Spleen (tissue), 11 donors: Measurements from ENCODE around the gene CGB1. TPM values are rescaled to one million over a fixed set of nuclear protein-coding genes. Genes with fewer than 3 reads are reported as not detected.

Source experiments
- DNase-seq: peaks from one replicate; pipeline ENCODE4 v3.0.0-alpha.2; 2020
- H3K27ac ChIP-seq, 8 donors: fragments of 200-600 bp; sonication (generic) in 7 of 8; 1 replicate in 4 of 8; 2 replicates in 4 of 8; pipeline versions ENCODE4 v1.5.0 to v1.8.0; 2016 to 2021; ENCODE audit warnings: inconsistent platforms in 4 of 8, mild to moderate bottlenecking in 4 of 8, moderate library complexity in 1 of 8
- H3K27me3 ChIP-seq, 7 donors: fragments of 200-600 bp; sonication (generic) in 6 of 7; replicated peaks in 1 of 7; 1 replicate in 4 of 7; 2 replicates in 3 of 7; pipeline versions ENCODE4 v1.5.0 to v1.8.0; 2016 to 2021; ENCODE audit warnings: inconsistent platforms in 3 of 7, mild to moderate bottlenecking in 1 of 7
- H3K36me3 ChIP-seq, 6 donors: fragments of 200-600 bp; sonication (generic) in 5 of 6; 1 replicate in 4 of 6; 2 replicates in 2 of 6; pipeline versions ENCODE4 v1.5.0 to v1.8.0; 2016 to 2021; ENCODE audit warnings: inconsistent platforms in 2 of 6
- H3K4me1 ChIP-seq, 6 donors: fragments of 200-600 bp; sonication (generic) in 5 of 6; 1 replicate in 3 of 6; 2 replicates in 3 of 6; pipeline versions ENCODE4 v1.5.0 to v1.8.0; 2016 to 2021; ENCODE audit warnings: inconsistent platforms in 3 of 6
- H3K4me3 ChIP-seq, 8 donors: fragments of 200-600 bp; sonication (generic) in 7 of 8; 1 replicate in 4 of 8; 2 replicates in 4 of 8; pipeline versions ENCODE4 v1.5.0 to v1.8.0; 2016 to 2021; ENCODE audit warnings: inconsistent platforms in 4 of 8, mild to moderate bottlenecking in 4 of 8, moderate library complexity in 2 of 8
- H3K9me3 ChIP-seq, 8 donors: fragments of 200-600 bp; sonication (generic) in 7 of 8; 1 replicate in 4 of 8; 2 replicates in 4 of 8; pipeline versions ENCODE4 v1.5.0 to v1.8.0; 2016 to 2021; ENCODE audit warnings: inconsistent platforms in 4 of 8
- POLR2A ChIP-seq, 3 donors: fragments of 450-650 bp; IDR thresholded peaks; one replicate each; pipeline ENCODE4 v1.5.1; 2017; ENCODE audit warnings: antibody characterized with exemption in 3 of 3, mild to moderate bottlenecking in 1 of 3
- POLR2AphosphoS5 ChIP-seq, 3 donors: sonication (generic); formaldehyde crosslinking; IDR thresholded peaks; one replicate each; pipeline ENCODE4 v1.5.1; 2017; ENCODE audit warnings: antibody characterized with exemption in 3 of 3
- WGBS, 5 donors: extraction: QIAGEN DNeasy Blood & Tissue Kit in 3 of 5; methylation state at CpG; one replicate each; pipeline versions ENCODE4 v1.1.5 to v1.1.7; 2013 to 2018; 5-methylcytosine and 5-hydroxymethylcytosine counted together
- intact Hi-C: fragments of 100-400 bp; cut with DNase I; formaldehyde crosslinking; loops from one replicate; pipeline ENCODE4 v1.15.0; 2023; ENCODE audit warnings: low total_unique reads
- polyA plus RNA-seq, 3 donors: library from polyadenylated mRNA; stranded (reverse); fragments of 200-250 nt; gene quantifications; one replicate each; pipeline ENCODE4 v1.2.1, GENCODE V29; 2013
- total RNA-seq, 7 donors: library from RNA; depleted of rRNA in 3 of 7; stranded (reverse); fragments of >200 nt in 3 of 7; fragmentation: NEBNext Ultra II Directional in 4 of 7; extraction: Animal tissue kit (Norgen Biotek cat#: 25700) in 4 of 7; gene quantifications; one replicate each; pipeline versions ENCODE4 v1.1.0 to v1.2.1, GENCODE V29; 2016 to 2021
- TF ChIP-seq, protein P1 (sequence below), 11 experiments: fragments of 200-600 bp in 7 of 11; fragments of 450-650 bp in 4 of 11; sonication (generic) in 4 of 11; IDR thresholded peaks in 8 of 11; conservative IDR thresholded peaks in 3 of 11; 1 replicate in 7 of 11; 2 replicates in 4 of 11; pipeline versions ENCODE4 v1.4.0 to v1.8.0; 2016 to 2021; ENCODE audit warnings: antibody characterized with exemption in 11 of 11, inconsistent platforms in 4 of 11, mild to moderate bottlenecking in 1 of 11
- donor health status: healthy with polysubstance abuse.
- donor health status: DM: no; HTN: no; CAD: no; lungs with moderate emphysema.
- donor health status: DM: no; HTN: no; CAD: no.
- donor health status: Bipolar disorder and iron deficiency.
- donor health status: healthy.
- donor health status: DM: no; HTN: no; CAD: no.
- donor health status: DM: yes; HTN: yes; CAD: no.

Gene CGB1
- total and polyA plus RNA-seq, 10 donors, result 0.35 TPM; not detected in 9

DNA sequence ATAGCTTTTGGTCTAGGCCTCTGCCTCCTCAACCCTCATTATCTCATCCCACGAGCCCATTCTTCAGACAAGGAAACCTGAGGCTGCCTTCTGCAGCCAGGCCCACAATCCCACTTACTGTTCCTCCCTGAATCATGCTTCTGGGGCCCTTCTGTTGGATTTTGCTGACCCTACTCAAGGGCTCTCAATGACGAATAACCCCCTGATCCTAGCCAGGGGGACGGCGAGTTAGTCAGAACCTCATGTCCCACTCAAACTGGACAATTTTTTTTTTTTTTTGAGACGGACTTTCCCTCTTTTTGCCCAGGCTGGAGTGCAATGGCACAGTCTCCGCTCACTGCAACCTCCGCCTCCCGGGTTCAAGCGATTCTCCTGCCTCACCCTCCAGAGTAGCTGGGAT is 14.6 kb downstream of the CGB1 start:
- Histone ChIP-seq H3K27me3 (peaks cover 0 to 34% (median 7%) of the 10 kb centered on the region in 7 donors), H3K4me3 (no peak overlapping the region), H3K36me3 (no peaks in the 10 kb centered on the region), H3K4me1 (peaks cover 4 to 32% (median 25%) of the 10 kb centered on the region in 6 donors), H3K9me3 (no peaks in the 10 kb centered on the region), H3K27ac (no peak overlapping the region)
- no peak for DNase-seq
- intact Hi-C loops, result no loop called here
- TF ChIP-seq POLR2AphosphoS5 (IDR thresholded peaks at IDR 0.05), result no peak
- no peak for TF ChIP-seq POLR2A (IDR thresholded peaks at IDR 0.05)
- TF ChIP-seq, protein P1, sequence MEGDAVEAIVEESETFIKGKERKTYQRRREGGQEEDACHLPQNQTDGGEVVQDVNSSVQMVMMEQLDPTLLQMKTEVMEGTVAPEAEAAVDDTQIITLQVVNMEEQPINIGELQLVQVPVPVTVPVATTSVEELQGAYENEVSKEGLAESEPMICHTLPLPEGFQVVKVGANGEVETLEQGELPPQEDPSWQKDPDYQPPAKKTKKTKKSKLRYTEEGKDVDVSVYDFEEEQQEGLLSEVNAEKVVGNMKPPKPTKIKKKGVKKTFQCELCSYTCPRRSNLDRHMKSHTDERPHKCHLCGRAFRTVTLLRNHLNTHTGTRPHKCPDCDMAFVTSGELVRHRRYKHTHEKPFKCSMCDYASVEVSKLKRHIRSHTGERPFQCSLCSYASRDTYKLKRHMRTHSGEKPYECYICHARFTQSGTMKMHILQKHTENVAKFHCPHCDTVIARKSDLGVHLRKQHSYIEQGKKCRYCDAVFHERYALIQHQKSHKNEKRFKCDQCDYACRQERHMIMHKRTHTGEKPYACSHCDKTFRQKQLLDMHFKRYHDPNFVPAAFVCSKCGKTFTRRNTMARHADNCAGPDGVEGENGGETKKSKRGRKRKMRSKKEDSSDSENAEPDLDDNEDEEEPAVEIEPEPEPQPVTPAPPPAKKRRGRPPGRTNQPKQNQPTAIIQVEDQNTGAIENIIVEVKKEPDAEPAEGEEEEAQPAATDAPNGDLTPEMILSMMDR (IDR thresholded peaks at IDR 0.05 in 8 of 11, conservative IDR thresholded peaks at IDR 0.05 in 3 of 11), result no peak
- 88 to 90% (median 89%) methylated on average over 9 of the region's 9 CpGs for WGBS, 5 donors

DNA sequence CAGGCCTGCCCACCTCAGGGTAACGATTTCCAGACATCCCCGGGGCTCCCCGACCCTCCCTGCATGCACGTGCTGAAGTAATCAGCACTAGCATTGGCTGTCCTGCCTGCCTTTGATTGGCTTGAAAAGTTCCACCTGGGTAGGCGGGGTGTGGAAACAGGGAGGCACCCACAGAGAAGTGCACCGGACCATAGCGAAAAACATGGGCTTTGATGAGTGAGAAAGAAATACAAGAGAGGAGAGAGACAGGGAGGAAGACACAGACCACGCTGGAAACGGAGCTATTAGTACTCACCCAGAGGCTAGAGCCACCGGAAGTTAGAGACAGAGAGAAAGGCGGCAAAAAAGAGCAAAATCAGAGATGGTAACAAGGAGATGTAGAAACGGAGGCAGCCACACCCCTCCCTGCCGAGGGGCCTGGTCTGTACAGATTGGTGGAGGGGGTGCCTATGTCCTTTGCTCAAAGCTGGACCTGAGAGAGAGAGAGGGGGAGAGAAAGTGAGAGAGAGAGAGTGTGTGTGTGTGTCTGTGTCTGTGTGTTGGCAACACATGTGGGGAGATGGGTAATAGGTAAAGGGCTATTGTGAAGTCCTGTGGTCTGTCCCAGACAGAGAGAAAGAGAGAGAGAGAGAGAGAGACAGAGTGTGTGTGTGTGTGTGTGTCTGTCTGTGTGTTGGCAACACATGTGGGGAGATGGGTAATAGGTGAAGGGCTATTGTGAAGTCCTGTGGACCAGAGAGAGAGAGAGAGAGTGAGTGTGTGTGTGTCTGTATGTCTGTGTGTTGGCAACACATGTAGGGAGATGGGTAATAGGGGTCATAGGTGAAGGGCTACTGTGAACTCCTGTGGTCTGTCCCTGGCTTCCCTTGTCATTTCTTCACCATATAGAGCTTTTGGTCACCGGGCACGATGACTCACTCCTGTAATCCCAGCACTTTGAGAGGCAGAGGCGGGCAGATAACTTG is 15.5 kb downstream of the CGB1 start:
- intact Hi-C loops, result no loop called here
- 35 to 45% (median 40%) methylated on average over 16 of the region's 16 CpGs for WGBS, 5 donors
- no peak for DNase-seq
- no peak overlapping the region for H3K27ac ChIP-seq
- no peaks in the 10 kb centered on the region for H3K9me3 ChIP-seq
- peaks cover 0 to 3% (median 1%) of the 10 kb centered on the region in 6 donors for H3K36me3 ChIP-seq
- no peak overlapping the region for H3K4me3 ChIP-seq
- peaks cover 0 to 34% (median 7%) of the 10 kb centered on the region in 7 donors for H3K27me3 ChIP-seq
- peaks cover 4 to 32% (median 25%) of the 10 kb centered on the region in 6 donors for H3K4me1 ChIP-seq
- TF ChIP-seq POLR2AphosphoS5 (IDR thresholded peaks at IDR 0.05) (no peak), POLR2A (IDR thresholded peaks at IDR 0.05) (no peak)
- TF ChIP-seq, protein P1 (IDR thresholded peaks at IDR 0.05 in 8 of 11, conservative IDR thresholded peaks at IDR 0.05 in 3 of 11), result no peak

DNA sequence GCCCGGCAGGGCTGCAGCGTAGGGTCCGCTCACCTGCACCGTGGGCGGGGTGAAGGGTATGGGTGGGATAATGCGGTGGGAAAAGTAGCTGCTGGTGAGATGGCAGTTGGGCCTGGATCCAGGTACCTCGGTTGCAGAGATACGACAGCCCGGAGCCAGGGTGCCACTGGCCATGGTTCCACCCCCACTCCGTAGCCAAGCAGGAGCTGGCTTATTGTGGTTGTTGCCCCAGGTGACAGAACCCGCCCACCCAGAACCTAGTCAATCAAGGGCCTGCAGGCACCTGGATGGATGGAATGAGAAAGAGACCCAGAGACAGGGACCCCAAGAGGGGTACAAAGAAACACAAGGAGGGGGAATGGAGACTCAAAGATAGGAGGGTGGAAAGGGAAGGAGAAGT is 16.4 kb downstream of the CGB1 start:
- Histone ChIP-seq H3K4me3 (no peak overlapping the region), H3K27me3 (peaks cover 0 to 34% (median 7%) of the 10 kb centered on the region in 7 donors), H3K9me3 (no peaks in the 10 kb centered on the region), H3K27ac (no peak overlapping the region), H3K4me1 (peaks cover 4 to 32% (median 25%) of the 10 kb centered on the region in 6 donors), H3K36me3 (peaks cover 0 to 11% (median 10%) of the 10 kb centered on the region in 6 donors)
- 75 to 91% (median 88%) methylated on average over 11 of the region's 11 CpGs for WGBS, 5 donors
- DNase-seq, result no peak
- intact Hi-C loops, result no loop called here
- TF ChIP-seq POLR2AphosphoS5 (IDR thresholded peaks at IDR 0.05), result no peak
- TF ChIP-seq POLR2A (IDR thresholded peaks at IDR 0.05), result no peak
- TF ChIP-seq, protein P1 (IDR thresholded peaks at IDR 0.05 in 8 of 11, conservative IDR thresholded peaks at IDR 0.05 in 3 of 11), result no peak
